HG03460 (cell line): ENCODE data around the gene FNDC5.

Experiments used
- ATAC-seq: cut with Tn5 transposase; IDR thresholded peaks from one replicate; pipeline ENCODE4 v1.9.1; 2021; ENCODE audit not compliant: unreplicated experiment

The FNDC5 gene

DNA sequence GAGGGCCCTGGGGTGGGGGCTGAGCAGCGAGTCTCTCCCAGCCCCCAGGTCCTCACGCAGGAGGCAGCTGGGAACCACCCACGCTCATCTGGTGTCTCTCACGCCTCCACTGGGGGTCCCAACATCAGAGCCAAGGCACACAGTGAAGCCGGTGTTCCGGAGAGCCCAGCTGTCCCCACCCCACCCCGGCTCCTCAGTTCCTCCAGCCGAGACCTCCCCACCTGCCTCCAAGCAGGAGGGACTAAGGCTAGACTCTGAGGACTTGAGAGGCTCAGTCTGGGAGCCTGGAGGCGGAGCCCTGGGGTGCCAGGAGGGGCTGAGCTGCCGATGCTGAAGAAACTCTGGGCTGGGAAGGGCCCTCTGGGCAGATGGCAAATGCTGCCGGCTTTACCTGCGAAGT, 14.0 kb upstream of the FNDC5 start:
- no peak for ATAC-seq

DNA sequence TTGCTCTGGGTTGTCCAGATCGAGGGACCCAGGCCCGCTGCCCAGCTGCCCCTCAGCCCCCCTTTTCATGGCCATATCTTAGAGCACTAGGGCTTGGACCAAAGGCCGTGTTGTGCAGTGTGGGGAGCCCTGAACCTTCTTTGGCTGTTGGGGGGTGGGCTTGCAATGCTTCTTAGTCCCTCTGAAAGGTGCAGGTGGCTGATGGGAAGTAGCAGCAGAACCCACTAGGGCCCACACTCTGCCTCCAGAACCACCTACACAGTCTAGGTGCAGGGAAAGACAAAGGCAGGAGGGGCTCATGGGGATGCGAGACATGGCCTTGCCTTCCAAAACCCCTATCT, 13.3 kb upstream of the FNDC5 start:
- no peak for ATAC-seq

DNA sequence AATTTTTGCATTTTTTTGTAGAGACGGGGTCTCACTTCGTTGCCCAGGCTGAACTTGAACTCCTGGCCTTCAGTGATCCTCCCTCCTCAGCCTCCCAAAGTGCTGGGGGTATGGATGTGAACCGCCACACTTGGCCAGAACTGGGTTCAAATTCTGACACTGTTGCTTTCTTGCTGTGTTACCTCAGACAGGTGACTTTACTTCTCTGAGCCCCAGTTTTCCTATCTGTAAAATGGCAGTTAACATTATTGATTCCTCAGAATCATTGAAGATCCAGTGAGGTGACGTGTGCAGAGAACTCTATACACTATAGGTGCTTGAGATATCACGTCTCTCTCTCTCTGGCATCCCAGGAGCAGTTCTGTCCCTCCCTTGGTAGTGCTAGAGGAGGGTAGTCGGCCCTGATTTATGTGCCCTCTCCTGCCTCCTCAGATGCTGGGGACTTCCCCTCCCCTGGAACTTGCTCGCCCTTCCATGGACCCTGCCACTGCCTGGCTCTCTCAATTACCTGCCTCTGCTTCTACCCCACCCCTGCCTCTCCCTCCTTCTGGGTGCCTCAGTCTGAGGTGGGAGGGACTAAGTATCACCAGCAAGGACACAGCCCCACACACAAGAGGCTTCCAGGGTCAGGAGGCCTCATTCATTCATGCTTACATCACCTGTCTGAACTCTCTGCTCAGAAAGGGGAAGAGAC, 12.8 kb upstream of the FNDC5 start:
- ATAC-seq = no peak

DNA sequence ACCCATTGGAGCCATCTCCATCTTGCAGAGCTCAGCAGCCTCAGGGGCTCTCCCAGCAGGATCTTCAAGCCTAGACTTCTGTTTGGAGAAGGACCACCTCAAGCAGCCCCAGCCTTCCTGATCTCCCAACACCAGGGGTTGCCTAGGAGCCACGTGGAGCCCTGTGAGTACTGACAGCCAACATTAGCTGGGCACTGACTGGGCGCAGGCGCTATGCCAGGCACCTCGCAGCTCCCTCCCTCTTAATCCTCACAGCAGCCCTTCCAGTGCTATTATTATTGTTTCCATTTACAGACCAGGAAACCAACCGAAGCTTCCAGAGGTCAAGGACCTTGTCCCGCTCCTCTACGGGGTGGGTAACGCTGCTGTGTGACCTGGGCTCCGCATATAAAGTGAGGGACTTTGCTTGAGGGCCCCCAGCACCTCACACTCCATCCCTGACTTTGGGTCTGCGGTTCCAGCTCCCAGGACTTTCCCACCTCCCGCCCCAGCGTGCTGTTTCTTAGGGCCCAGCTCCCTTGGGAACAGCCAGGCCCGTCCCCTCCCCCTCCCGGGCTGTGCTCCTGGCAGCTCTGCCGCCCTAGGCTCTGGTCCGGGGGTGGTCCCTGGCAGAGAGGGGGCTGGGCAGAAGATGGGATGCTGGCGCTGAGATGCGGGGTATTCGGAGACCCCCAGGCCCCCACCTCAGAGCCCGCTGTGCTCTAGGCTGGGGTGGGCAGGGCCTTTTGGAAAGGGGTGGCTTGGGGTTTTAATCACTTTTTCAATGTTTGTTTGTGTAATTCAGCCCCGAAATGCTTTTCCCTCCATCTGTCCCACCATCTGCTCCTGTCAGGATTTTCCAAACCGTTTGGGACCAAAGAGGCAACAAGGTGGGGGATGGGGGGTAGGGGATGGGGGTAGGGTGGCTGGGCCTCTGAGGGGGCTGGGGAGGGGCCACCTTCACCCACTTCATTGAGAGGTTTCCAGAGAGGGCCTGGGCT, 11.4 kb upstream of the FNDC5 start:
- ATAC-seq = no peak

DNA sequence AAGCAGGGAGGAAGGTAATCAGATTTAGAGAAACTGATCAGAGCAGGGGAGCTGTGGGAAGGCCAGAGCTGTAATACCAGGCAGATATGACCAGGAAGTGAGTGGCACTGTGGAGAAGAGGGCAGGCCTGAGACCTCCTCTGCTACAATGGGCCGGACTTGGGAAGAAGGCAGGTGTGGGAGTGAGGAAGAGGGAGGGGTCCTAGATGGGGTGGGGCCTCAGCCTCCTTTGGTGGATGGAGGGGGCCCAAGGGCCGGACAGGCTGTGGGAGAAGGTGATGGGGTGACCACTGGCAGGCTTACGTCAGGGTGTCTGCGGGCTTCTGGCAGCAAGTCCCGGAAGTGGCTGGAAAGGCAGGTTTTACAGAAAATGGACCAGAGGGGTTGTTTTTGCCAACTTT, 10.6 kb upstream of the FNDC5 start:
- ATAC-seq = no peak

DNA sequence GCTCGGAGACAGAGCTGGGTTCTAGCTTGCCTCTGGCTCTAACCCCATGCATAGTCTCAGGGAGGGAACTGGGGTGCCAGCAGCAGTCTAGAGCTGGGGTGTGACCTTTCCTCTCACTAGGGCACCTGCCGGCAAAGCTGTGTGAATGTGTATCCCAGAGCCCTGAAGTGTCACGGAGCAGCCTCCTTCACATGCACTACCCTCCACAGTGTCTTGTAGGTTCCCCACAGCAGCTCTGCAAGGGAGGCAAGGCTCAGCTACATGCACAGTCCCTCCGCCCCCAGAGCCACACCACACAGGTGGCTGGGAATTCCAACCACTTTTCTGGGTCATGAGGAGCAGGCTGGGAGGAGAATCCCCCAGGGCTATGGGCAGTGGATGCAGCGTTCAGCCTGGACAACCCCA, 7.9 kb upstream of the FNDC5 start:
- no peak for ATAC-seq

DNA sequence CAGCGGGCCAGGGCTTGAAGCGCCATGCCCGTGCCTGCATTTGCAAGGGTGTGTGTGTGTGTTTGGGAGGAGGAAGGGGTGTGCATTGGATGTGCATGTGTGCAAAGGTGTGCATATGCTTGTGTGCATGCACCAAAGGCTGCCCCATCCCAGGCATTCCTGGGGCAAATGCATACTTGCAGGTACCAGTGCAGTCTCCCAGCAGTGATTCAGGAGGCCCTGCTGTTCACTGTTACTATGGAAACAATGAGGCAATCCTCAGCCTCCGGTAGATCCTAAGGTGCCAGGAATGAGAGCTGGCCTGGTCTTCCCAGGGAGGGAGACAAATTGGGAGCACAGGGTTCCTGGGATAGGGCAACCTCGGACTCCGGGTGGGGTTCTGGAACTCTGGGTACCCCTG, 7.5 kb upstream of the FNDC5 start:
- no peak for ATAC-seq

DNA sequence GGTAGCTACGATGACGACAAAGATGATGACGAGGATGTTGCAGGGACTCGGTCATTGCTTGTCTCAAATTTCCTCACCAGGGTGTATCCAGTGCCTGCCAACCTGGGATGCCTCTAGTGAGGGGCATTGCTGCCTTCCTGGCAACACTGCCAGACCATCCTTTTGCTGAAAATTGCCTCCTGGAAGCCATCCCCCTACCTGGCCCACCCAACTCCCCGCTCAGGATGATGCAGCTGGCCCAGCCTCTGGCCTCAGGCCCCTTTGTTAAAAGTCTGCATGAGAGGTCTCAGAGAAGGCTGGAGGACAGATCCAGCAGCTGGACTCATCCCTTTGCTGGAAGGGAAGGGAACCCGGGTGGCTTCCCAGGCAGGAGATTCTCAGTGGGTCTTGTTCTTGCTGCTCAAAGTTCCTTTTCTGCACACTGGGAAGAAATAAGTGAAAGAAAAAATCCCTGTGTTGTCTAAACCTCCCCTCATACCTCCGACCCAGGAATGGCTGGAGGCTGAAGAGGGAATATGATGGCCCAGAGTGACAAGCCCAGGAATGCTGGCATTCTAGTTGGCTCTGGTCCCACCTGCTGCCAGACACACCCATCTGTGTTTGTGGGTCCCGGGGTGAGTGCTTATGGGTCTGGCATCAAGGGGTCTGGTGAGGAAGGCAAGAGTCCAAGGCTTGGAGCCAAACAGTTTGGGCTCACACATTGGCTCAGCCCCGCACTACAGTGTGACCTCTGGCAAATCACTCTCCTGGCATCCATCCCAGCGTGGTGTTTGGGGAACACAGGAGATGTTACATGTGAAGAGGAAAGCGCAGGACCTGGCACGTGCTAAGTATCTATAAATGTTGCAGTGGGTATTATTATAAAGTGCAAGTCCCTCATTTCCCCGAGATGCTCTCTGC, 6.7 kb upstream of the FNDC5 start:
- no peak for ATAC-seq

DNA sequence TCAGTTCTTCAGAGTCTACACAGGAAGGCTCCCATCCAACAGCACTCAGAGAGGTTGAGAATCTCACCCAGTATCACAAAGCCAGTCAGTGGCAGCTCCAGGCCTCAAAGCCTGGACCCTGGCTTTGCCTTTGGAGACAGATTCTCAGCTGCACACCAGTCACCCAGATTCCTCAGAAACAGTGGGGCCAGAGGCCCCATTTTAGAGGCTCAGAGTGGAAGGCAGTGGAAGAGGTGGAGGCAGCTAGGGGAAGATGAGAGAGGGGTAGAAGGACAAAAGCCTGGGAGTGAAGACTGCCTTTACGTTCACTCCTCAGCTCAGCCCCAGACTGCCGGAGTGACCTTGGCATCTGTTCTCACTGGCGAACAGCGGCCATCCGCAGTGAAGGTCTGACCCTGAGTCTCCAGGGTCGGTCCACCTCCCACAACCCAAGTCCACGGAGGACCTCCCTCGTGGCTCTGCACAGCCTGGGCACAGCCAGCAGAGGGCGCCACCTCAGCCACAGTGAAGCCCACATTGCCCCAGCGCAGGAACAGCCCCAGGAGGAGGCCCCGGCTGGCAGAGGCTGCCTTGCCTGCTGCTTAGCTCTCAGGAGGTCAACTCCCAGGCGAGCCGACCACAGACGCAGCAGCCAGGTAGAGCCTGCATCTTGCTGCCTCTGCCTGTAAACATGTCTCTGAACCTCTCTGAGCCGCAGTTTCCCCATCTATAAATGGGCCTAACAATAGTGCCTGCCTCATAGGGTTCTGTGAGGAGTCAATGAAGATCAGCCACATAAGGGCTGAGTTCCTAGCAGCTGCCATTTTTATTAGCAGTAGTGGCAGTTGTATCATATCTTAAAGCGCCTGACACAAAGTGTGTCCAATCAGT, 5.9 kb upstream of the FNDC5 start:
- no peak for ATAC-seq

DNA sequence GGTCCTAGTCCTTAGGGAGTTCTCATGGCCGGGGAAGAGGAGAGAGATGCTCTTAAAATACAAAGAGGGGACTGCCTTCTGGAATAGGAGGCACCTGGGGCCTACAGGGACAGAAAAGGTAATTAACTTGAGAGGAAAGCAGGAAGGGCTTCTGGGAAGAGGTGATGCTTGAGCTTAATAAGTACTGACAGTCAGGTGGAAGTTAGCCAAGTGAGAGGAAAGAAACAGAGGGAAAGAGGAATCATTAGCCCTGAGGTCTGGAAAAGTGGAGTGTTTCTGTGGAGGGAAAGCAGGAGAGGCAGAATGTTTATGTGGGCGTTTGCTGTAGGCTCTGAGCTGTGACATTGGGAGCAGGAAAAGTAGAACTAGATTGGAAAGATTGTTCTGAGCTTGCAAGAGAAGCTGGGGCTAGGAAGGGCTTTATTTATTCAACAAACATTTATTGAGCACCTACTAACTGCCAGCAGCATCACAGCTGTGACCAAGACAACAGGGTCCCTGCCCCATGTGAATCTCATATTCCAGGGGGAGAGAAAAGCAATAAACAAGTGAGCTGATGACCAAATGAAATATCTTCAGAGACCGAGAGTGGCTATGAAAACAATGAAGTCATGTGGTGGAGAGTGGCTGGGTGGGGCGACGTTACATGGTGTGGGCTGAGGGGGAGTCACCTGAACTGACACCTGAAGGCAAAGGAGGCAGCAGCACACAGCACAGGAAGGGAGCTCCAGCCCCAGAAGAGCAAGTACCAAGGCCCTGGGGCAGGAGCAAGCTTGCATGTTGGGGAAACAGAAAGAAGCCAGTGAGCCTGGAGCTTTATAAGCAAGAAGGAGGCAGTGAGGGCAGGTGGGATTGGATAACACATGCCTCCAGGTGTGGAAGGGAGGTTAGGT, 4.4 kb upstream of the FNDC5 start:
- ATAC-seq = no peak

DNA sequence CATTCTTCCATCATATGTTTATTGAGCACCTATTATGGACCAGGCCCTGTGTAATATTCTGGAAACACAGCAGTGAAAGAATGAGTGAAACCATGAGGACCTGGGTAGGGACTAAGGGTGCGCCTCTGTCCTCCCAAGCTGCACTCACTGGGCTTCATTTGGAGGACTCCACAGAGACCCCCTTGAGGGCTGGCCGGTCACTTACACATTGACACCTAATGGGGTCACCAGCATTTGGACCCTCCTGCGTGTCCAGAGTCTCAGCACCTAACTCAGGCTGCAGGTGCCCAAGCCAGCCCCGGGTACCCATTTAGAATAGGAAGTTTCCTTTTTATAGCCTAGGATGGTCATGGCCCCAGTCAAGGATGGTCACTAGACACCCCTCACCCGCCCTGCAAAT, 2.8 kb upstream of the FNDC5 start:
- ATAC-seq = no peak

DNA sequence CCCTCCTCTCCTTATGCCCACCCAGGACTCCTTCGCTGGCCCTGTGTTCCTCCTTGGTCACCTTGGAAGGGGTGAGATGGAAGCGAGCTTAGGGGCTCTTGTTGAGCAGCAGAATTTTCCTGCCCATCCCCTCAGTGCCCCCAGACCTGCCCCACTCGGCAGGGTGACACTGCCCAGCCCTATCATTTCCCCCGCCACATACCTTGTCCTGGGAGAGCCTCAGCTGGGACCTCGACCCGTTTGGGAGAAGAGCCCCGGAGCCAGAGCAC, 1.4 kb upstream of the FNDC5 start:
- no peak for ATAC-seq

DNA sequence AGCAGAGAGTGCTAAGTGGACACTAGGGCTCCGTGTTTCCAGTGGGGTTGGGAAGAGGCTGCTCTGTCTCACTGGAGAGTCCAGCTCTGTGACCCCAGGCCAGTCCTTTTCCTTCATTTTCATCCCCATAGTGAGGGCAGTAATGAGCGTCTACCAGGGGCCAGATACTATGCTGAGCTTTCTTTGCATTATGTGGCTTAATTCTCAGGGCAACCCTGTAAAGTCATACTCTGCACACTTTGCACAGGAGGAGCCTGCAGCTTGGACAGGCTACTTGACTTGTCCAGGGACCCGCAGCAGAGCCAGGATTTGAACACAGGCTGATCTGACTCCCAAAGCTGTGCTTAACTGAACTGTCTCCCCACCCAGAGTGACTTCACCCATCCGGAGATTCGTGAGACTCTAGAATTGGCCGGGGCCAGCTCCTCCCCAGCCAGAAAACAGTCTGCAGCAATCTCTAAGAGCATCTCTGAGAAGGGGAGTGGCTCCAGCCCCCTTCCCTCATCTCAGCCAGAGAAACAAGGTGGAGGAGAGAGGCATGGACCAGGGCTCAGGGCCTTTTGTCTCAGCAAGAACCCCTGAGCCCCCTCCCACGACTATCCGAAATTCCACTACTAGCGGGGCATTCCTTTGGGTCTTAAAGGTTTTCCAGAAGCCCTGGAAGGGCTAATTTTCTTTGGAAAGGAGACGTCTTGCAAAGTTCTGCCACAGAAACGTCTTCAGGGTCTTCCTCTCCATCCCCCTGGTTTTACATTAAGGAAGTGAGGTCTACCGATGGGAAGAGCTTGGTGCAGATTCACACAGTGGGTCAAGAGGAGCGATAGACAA, 866 bp upstream of the FNDC5 start:
- no peak for ATAC-seq

DNA sequence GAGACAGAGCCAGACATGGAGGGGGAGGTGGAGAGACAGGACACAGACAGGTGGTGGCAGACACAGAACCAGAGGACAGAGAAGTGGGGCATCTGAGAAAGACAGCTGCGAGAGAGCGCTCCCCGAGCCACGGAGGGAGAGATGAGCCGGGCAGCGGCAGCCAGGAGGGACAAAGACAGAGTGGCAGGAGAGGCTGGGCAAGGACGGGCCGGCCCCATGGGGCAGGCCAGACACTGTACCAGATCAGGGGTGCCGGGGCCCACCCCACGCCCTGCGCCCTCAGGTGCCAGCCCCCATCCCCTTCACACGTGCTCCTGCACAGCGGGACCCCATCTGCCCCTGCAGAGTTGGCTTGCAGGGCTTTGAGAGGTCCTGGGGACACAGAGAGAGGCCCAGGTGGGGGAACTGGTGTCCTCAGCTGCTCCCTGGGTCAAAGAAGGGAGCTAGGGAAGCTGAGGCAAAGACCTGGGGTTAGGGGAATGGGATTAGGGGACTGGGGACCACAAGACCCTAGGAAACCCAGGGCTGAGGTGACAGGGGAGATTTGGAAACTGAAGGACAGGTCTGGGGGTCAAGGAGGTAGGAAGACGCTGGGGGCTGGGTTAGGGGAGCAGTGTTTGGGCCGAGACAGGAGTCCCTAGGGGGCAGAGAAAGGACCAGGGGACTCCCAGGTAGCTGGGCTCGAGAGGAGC, 643 bp downstream of the FNDC5 start:
- no peak for ATAC-seq

DNA sequence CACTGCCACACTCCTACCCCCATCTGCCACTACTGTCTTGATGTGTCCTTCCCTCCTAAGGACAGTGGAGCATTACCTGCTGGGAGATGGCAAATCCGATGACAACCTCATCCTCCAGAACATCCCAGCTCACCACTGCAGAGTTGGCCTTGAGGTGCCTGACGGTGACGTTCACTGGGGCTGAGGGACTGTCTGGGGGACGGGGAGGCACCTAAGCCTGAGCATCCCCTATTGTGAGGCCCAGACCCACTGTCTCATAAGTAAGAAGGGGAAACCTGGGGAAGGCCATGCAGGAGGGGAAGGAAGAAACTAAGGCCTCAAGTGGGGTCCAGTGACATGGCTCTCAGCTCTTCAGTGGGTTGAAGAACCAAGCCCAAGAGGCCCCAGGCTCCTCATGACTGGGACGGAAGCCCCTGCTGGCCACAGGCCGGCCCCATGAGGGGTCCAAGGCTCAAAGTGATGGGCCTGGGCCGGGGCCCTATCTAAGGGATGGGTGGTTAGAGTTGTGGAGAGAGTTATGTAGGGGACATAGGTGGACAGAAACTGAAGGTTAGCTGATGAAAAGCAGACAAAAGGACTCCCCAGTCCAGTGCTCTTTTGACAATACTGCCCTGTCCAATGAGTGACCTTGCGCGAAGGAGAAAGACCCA, 1.8 kb downstream of the FNDC5 start:
- ATAC-seq = no peak

DNA sequence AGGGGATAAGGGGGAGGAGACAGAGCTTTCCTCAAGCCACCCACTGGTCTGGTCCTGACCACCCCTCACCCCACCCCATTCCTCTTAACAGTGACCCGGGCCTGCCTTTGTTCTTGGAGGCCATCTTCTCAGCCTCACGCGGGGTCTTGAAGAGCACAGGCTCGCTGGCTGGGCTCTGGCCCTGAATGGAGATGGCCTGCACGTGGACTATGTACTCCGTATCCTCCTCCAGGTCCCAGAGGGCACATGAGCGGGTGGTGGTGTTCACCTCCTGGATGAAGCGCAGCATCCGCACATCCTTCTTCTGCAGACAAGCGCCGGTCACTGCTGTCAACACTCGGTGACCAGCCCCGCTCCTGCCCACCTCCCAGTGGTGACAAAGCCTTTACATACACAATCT, 2.6 kb downstream of the FNDC5 start:
- ATAC-seq = no peak

DNA sequence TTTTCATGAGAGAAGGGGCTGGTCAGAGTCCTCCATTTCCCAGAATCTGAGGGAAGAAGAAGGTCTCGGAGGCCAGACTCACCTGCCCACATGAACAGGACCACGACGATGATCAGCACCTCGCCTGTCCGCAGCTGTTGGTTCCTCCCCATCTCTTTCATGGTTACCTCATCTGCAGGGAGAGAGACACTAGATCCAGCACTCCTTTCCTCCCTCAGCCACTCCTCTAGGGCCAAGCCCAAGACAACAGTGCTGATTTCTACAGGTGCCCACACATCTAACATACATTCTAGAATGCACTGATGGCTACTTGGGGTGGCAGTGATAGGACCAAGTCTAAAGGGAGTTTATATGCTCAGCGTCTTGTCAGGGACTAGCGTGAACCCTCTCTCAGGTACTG, 3.0 kb downstream of the FNDC5 start:
- no peak for ATAC-seq

DNA sequence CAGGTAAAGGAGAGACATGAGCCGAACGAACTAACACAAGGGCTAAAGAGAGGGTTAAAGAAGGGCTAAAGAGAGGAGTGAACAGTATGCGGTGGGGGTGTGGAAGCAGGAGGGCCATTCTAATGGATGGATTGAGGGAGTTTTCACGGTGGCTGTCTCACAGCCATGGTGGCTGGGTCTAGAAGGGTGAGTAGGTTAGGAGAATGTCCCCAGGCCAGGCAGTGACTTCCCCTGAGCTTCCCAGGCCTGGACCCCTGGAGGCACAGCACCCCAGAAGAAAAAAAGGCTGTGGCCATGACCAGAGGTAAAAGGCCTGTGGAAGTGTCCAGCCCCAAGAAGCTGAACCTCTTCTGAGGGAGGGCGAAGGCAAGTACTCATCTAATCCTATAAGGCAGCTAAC, 3.6 kb downstream of the FNDC5 start:
- no peak for ATAC-seq
